HepG2 (cell line): ENCODE results near the gene HACD2. TPM values are rescaled to one million over a fixed set of nuclear protein-coding genes. Genes with fewer than 3 reads are reported as not detected.

Source experiments
- ATAC-seq: fragments of 200-7000 bp; cut with Tn5 transposase; 3 replicates; pipeline ENCODE4 v1.9.1; 2020; ENCODE audit warnings: mild to moderate bottlenecking, moderate library complexity
- Bru-seq: library from RNA; stranded (reverse); fragments of 400-500 nt; gene quantifications from one replicate; lab custom pipeline; 2021; lab: Mats Ljungman, UMichigan
- BruChase-seq, 2 experiments: library from RNA; stranded (reverse); fragments of 400-500 nt; gene quantifications; one replicate each; lab custom pipeline; 2021; lab: Mats Ljungman, UMichigan
- BruUV-seq: library from RNA; stranded (reverse); fragments of 400-500 nt; replicated peaks from 2 replicates; lab custom pipeline; 2021; lab: Mats Ljungman, UMichigan
- CTCF ChIA-PET: fragments of 300-600 bp; formaldehyde crosslinking; extraction: SDS; loops from one replicate; lab custom pipeline; 2021; ENCODE audit warnings: low total read pairs, inconsistent platforms, low intra/inter-chr PET ratio; lab: Yijun Ruan, JAX
- POLR2A ChIA-PET: fragments of 350-600 bp; sonication (Branson Sonifier 250); formaldehyde crosslinking; loops from one replicate; lab custom pipeline; 2020; ENCODE audit warnings: antibody characterized with exemption, inconsistent platforms; lab: Yijun Ruan, JAX
- DNase-seq: peaks from one replicate; pipeline ENCODE4 v3.0.0-alpha.2; 2015; ENCODE audit warnings: low spot score
- FAIRE-seq: peaks from 3 replicates; lab custom pipeline; 2011; peaks lifted over from hg19 to GRCh38; lab: Jason Lieb, UNC
- H2AFZ ChIP-seq: one replicate; pipeline ENCODE4 v1.6.1; 2011; ENCODE audit warnings: low read length, inconsistent platforms
- H3K27ac ChIP-seq: fragments of 300-600 bp; 3 replicates; pipeline ENCODE4 v1.8.0; 2011; ENCODE audit warnings: mixed run types, mild to moderate bottlenecking, mixed read lengths, low read length, inconsistent platforms; ENCODE audit not compliant: insufficient read depth; ENCODE audit errors: extremely low read length
- H3K27me3 ChIP-seq, 2 experiments: fragments of 200-600 bp in 1 of 2; 2 replicates in 1 of 2; 3 replicates in 1 of 2; pipeline versions ENCODE4 v1.6.0 to v1.8.0; 2011; ENCODE audit warnings: low read length in 2 of 2, mild to moderate bottlenecking in 2 of 2, moderate library complexity in 2 of 2, inconsistent platforms in 1 of 2; ENCODE audit not compliant: insufficient read depth in 2 of 2, control insufficient read depth in 1 of 2
- H3K36me3 ChIP-seq, 2 experiments: fragments of 200-600 bp in 1 of 2; replicated peaks in 1 of 2; 2 replicates in 1 of 2; 3 replicates in 1 of 2; pipeline versions ENCODE4 v1.5.1 to v1.8.0; 2011; ENCODE audit warnings: low read length in 2 of 2, inconsistent platforms in 1 of 2; ENCODE audit not compliant: insufficient read depth in 2 of 2, control insufficient read depth in 1 of 2
- H3K4me1 ChIP-seq: 2 replicates; pipeline ENCODE4 v1.5.1; 2012; ENCODE audit warnings: low read length, inconsistent platforms; ENCODE audit not compliant: insufficient read depth
- H3K4me2 ChIP-seq: 2 replicates; pipeline ENCODE4 v1.6.0; 2011; ENCODE audit warnings: low read depth, low read length, inconsistent platforms
- H3K4me3 ChIP-seq, 3 experiments: fragments of 200-600 bp in 1 of 3; sonication (generic), shearing (Covaris generic) in 1 of 3; replicated peaks in 1 of 3; 2 replicates each; pipeline ENCODE4 v1.5.1; 2011 to 2016; ENCODE audit warnings: low read length in 3 of 3, inconsistent platforms in 2 of 3, low read depth in 2 of 3, mild to moderate bottlenecking in 2 of 3, control low read depth in 1 of 3, mixed read lengths in 1 of 3; ENCODE audit not compliant: insufficient read depth in 1 of 3
- H3K79me2 ChIP-seq: one replicate; pipeline ENCODE4 v1.6.1; 2011; ENCODE audit warnings: low read length, inconsistent platforms; ENCODE audit not compliant: insufficient read depth
- H3K9ac ChIP-seq: 2 replicates; pipeline ENCODE4 v1.6.0; 2011; ENCODE audit warnings: mild to moderate bottlenecking, low read depth, low read length, inconsistent platforms; ENCODE audit not compliant: insufficient read depth
- H3K9me3 ChIP-seq: 2 replicates; pipeline ENCODE4 v1.5.1; 2012; ENCODE audit warnings: mild to moderate bottlenecking, low read length
- H4K20me1 ChIP-seq: 2 replicates; pipeline ENCODE4 v1.6.0; 2011; ENCODE audit warnings: inconsistent platforms, mild to moderate bottlenecking, low read length, moderate library complexity; ENCODE audit not compliant: insufficient read depth
- KMT2B ChIP-seq: IDR thresholded peaks from 2 replicates; pipeline ENCODE4 v1.6.1; 2016; ENCODE audit warnings: missing genetic modification reagents, missing compliant biosample characterization
- MIER2 ChIP-seq: IDR thresholded peaks from 2 replicates; pipeline ENCODE4 v1.6.1; 2016; ENCODE audit warnings: missing biosample characterization, missing genetic modification reagents
- MTA1 ChIP-seq: sonication (generic); formaldehyde crosslinking; IDR thresholded peaks from 2 replicates; pipeline ENCODE4 v1.4.0; 2020; ENCODE audit warnings: missing genetic modification reagents, mild to moderate bottlenecking, borderline replicate concordance
- REL ChIP-seq: sonication (generic); formaldehyde crosslinking; conservative IDR thresholded peaks from 2 replicates; pipeline ENCODE4 v1.8.0; 2022; ENCODE audit warnings: mild to moderate bottlenecking, missing genetic modification reagents, moderate library complexity
- SIX4 ChIP-seq: sonication (generic); formaldehyde crosslinking; IDR thresholded peaks from 2 replicates; pipeline ENCODE4 v1.4.0; 2020; ENCODE audit warnings: missing genetic modification reagents
- SRSF1 ChIP-seq: fragments of 200-400 bp; formaldehyde crosslinking; optimal IDR thresholded peaks from 2 replicates; pipeline ENCODE3; 2017; ENCODE audit warnings: mild to moderate bottlenecking, low read depth, low read length, moderate library complexity
- ZNF383 ChIP-seq: sonication (generic); formaldehyde crosslinking; IDR thresholded peaks from 2 replicates; pipeline ENCODE4 v1.4.0; 2020; ENCODE audit warnings: missing genetic modification reagents, mild to moderate bottlenecking, borderline replicate concordance
- ZNF501 ChIP-seq: sonication (generic); formaldehyde crosslinking; IDR thresholded peaks from 2 replicates; pipeline ENCODE4 v1.5.1; 2020; ENCODE audit warnings: mild to moderate bottlenecking, moderate library complexity, missing genetic modification reagents
- ZNF543 ChIP-seq: sonication (generic); formaldehyde crosslinking; IDR thresholded peaks from 2 replicates; pipeline ENCODE4 v1.4.0; 2020; ENCODE audit warnings: mild to moderate bottlenecking, missing genetic modification reagents
- ZNF552 ChIP-seq: sonication (generic); formaldehyde crosslinking; IDR thresholded peaks from 2 replicates; pipeline ENCODE4 v1.9.0; 2022; ENCODE audit warnings: missing genetic modification reagents, mild to moderate bottlenecking, borderline replicate concordance
- ZNF615 ChIP-seq: sonication (generic); formaldehyde crosslinking; IDR thresholded peaks from 2 replicates; pipeline ENCODE4 v1.5.0; 2020; ENCODE audit warnings: mild to moderate bottlenecking, missing genetic modification reagents, borderline replicate concordance
- WGBS: methylation state at CpG from one replicate; pipeline ENCODE4 v1.1.6; 2017; ENCODE audit warnings: low lambda C conversion rate; 5-methylcytosine and 5-hydroxymethylcytosine counted together
- in situ Hi-C: cut with HindIII; loops from 2 replicates; pipeline ENCODE4 v1.10.0; 2017; ENCODE audit warnings: low pct_unique_long_range_greater_than_20kb; ENCODE audit not compliant: extremely low pct_ligation_motif_present
- intact Hi-C: fragments of 100-400 bp; cut with micrococcal nuclease; formaldehyde crosslinking; loops from one replicate; pipeline ENCODE4 v1.10.0; 2022; ENCODE audit not compliant: unreplicated experiment
- long read RNA-seq, 2 experiments: library from RNA in 1 of 2; library from polyadenylated mRNA in 1 of 2; stranded (forward) in 1 of 2; unstranded in 1 of 2; transcript quantifications; one replicate each; pipeline ENCODE4 v2.0.0, GENCODE V29; 2019 to 2022
- polyA minus RNA-seq, 3 experiments: library from RNA; depleted of rRNA, polyadenylated mRNA; stranded (reverse); fragments of >200 nt; gene quantifications; 2 replicates each; pipeline ENCODE4 v1.2.3, GENCODE V29; 2011; ENCODE audit warnings: low replicate concordance in 1 of 3
- polyA plus RNA-seq, 8 experiments: library from polyadenylated mRNA; depleted of rRNA in 3 of 8; stranded (reverse) in 7 of 8; unstranded in 1 of 8; fragments of >200 nt; fragmentation: Illumina TruSeq in 4 of 8; extraction: Trizol in 4 of 8; gene quantifications; 2 replicates each; pipeline versions ENCODE4 v1.2.1 to v1.2.3, GENCODE V29; 2011 to 2016; ENCODE audit warnings: low read depth in 4 of 8, missing spikeins in 1 of 8, mixed read lengths in 1 of 8; ENCODE audit not compliant: insufficient read depth in 1 of 8
- total RNA-seq, 5 experiments: library from RNA; depleted of rRNA; stranded (reverse); fragments of >200 nt; fragmentation: Illumina TruSeq; extraction: Trizol; gene quantifications; 2 replicates each; pipeline ENCODE4 v1.2.3, GENCODE V29; 2016; ENCODE audit warnings: low read depth in 1 of 5
- TF ChIP-seq, protein P1 (sequence below): IDR thresholded peaks from 2 replicates; pipeline ENCODE4 v1.6.1; 2012; ENCODE audit warnings: low read length, improper control_type of control experiment

The HACD2 gene, protein sequence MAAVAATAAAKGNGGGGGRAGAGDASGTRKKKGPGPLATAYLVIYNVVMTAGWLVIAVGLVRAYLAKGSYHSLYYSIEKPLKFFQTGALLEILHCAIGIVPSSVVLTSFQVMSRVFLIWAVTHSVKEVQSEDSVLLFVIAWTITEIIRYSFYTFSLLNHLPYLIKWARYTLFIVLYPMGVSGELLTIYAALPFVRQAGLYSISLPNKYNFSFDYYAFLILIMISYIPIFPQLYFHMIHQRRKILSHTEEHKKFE
- 36.0 and 47.0 TPM in 2 replicates for total RNA-seq (2016; rRNA removed; fragmentation: Illumina TruSeq; extraction: Trizol)
- 4.5 and 4.6 TPM in 2 replicates for total RNA-seq (2016; cell fraction: cytosol; rRNA removed; fragmentation: Illumina TruSeq; extraction: Trizol; ENCODE audit: low read depth)
- 37.8 and 46.8 TPM in 2 replicates for total RNA-seq (2016; cell fraction: insoluble cytoplasmic fraction; rRNA removed; fragmentation: Illumina TruSeq; extraction: Trizol)
- total RNA-seq (2016; cell fraction: membrane; rRNA removed; fragmentation: Illumina TruSeq; extraction: Trizol), result 18.0 and 20.6 TPM in 2 replicates
- total RNA-seq (2016; cell fraction: nucleus; rRNA removed; fragmentation: Illumina TruSeq; extraction: Trizol), result 59.2 and 72.7 TPM in 2 replicates
- polyA plus RNA-seq (2011; rRNA removed), result 40.3 and 50.4 TPM in 2 replicates
- polyA plus RNA-seq (2011; cell fraction: cytosol; rRNA removed), result 21.2 and 36.3 TPM in 2 replicates
- polyA plus RNA-seq (2011; cell fraction: nucleus; rRNA removed), result 10.3 and 13.9 TPM in 2 replicates
- 27.7 and 29.5 TPM in 2 replicates for polyA plus RNA-seq (2012)
- 2.4 and 2.8 TPM in 2 replicates for polyA plus RNA-seq (2016; cell fraction: cytosol; fragmentation: Illumina TruSeq; extraction: Trizol; ENCODE audit: low read depth)
- polyA plus RNA-seq (2016; cell fraction: insoluble cytoplasmic fraction; fragmentation: Illumina TruSeq; extraction: Trizol; ENCODE audit: low read depth), result 37.0 and 37.7 TPM in 2 replicates
- polyA plus RNA-seq (2016; cell fraction: membrane; fragmentation: Illumina TruSeq; extraction: Trizol; ENCODE audit: low read depth), result 8.1 and 8.5 TPM in 2 replicates
- 89.7 and 91.1 TPM in 2 replicates for polyA plus RNA-seq (2016; cell fraction: nucleus; fragmentation: Illumina TruSeq; extraction: Trizol; ENCODE audit: insufficient read depth, low read depth)
- 77.4 and 153 TPM in 2 replicates for polyA minus RNA-seq (2011; rRNA and poly(A)+ RNA removed; ENCODE audit: low replicate concordance)
- 34.3 and 34.9 TPM in 2 replicates for polyA minus RNA-seq (2011; cell fraction: cytosol; rRNA and poly(A)+ RNA removed)
- polyA minus RNA-seq (2011; cell fraction: nucleus; rRNA and poly(A)+ RNA removed), result 29.0 and 33.9 TPM in 2 replicates
- Bru-seq, nascent RNA, result percentile 85 among the genes with signal in this experiment
- percentile 88 among the genes with signal in this experiment for BruChase-seq, experiment 1, labeled RNA remaining after a 6-hour chase
- percentile 83 among the genes with signal in this experiment for BruChase-seq, experiment 2, labeled RNA remaining after a 2-hour chase
- long read RNA-seq, experiment 1, full-length matches to known transcripts, result 2 of 7 reads
- long read RNA-seq, experiment 1, partial matches to known transcripts, result 1 of 7 reads
- long read RNA-seq, experiment 1, other reads (novel, unspliced or antisense), result 4 of 7 reads
- long read RNA-seq, experiment 2, partial matches to known transcripts, result 1 of 67 reads
- long read RNA-seq, experiment 2, other reads (novel, unspliced or antisense), result 66 of 67 reads

DNA sequence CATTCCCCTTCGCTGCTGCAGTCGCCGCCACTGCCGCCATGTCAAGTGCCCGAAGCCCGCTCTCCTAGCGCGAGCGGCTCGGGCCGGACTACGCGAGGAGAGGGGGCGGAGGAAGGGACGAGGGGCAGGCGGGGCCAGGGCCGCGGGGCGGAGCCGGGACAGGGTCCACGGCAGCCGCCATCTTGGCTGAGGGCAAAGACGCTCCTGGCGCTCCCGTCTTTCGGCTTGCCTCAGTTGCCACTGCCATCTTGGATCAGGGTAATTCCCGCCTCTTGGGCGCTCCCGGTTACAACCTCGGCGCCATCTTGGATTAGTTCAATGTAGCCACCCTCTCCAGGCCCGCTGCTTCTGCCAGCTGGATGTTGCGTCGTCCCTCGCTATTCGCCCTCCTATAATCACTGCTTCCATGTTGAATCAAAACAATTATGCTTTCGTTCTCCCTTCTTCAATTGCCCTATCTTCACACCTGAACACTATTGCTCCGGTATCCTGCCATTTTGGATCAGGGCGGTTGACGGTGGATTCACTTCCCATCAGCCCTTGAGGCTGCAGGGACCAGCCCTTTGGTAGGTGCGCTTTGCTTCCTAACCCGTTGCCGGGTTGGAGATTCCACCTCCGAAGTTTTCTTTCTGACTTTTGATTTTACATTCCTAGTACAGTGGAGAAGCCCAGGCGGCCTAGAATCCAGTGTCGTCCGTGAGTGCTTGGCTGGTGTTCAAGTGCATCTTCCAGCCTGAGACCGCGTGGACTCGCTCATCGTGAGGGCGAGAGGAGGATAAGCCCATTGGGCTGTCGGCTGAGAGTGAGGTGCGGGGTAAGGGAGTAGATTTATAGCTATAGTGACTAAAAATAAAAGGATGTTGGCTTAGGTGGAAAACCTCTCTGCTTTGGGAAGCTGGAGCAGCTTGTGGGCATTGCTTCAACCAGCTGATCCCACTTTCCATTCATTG lies at the start of gene HACD2:
Gene HACD2, minus strand, starts transcription at position 66 of the 950 bp plus-strand sequence. Its CDS starts 26 bp downstream, at position 40.
- POLR2A ChIA-PET, result interaction anchor here (1.0 to 7.6 kb wide), 11 partner anchors 17 to 68 kb away, joined by 3 to 88 read pairs (median 4); no protein-coding TSS in a partner anchor
- H3K9ac ChIP-seq, result peak within 1 kb of the TSS; percentile 93
- under 1% methylated on average over 23 of the region's 54 CpGs for WGBS
- peak; percentile 79 for FAIRE-seq
- DNase-seq, result peak; percentile 94
- H3K79me2 ChIP-seq, result peaks cover 56% of the 10 kb centered on the region
- peak within 1 kb of the TSS; percentile 89 for H3K4me2 ChIP-seq
- H3K36me3 ChIP-seq, result peaks cover 3 to 6% of the 10 kb centered on the region in 2 experiments; a peak in 3 of 5 replicates
- CTCF ChIA-PET, result interaction anchor here (2.1 kb wide), 1 partner anchor 57 kb away, joined by 12 read pairs; no protein-coding TSS in a partner anchor
- peak within 1 kb of the TSS; percentile 97 for H3K27ac ChIP-seq
- peak within 1 kb of the TSS; percentile 99 for H2AFZ ChIP-seq
- H4K20me1 ChIP-seq, result no peaks in the 10 kb centered on the region
- no TSS peak for BruUV-seq
- peak within 1 kb of the TSS; percentile 89 to 98 (median 91) for H3K4me3 ChIP-seq
- H3K27me3 ChIP-seq, result no peaks in the 10 kb centered on the region; a peak in 1 of 5 replicates
- peak; percentile 95 for ATAC-seq
- intact Hi-C loops (loop anchor here (1.0 kb wide), 2 partner anchors 21 to 57 kb away; no protein-coding TSS in a partner anchor), in situ Hi-C loops (no loop called here)
- peaks cover 9% of the 10 kb centered on the region for H3K9me3 ChIP-seq
- H3K4me1 ChIP-seq, result peaks cover 45% of the 10 kb centered on the region
- no peak for TF ChIP-seq ZNF552
- no peak for TF ChIP-seq SIX4 (CRISPR knock-in tag)
- peak; percentile 40; the same call in 1 of the 2 replicates for TF ChIP-seq KMT2B (CRISPR knock-in tag)
- TF ChIP-seq, protein P1, sequence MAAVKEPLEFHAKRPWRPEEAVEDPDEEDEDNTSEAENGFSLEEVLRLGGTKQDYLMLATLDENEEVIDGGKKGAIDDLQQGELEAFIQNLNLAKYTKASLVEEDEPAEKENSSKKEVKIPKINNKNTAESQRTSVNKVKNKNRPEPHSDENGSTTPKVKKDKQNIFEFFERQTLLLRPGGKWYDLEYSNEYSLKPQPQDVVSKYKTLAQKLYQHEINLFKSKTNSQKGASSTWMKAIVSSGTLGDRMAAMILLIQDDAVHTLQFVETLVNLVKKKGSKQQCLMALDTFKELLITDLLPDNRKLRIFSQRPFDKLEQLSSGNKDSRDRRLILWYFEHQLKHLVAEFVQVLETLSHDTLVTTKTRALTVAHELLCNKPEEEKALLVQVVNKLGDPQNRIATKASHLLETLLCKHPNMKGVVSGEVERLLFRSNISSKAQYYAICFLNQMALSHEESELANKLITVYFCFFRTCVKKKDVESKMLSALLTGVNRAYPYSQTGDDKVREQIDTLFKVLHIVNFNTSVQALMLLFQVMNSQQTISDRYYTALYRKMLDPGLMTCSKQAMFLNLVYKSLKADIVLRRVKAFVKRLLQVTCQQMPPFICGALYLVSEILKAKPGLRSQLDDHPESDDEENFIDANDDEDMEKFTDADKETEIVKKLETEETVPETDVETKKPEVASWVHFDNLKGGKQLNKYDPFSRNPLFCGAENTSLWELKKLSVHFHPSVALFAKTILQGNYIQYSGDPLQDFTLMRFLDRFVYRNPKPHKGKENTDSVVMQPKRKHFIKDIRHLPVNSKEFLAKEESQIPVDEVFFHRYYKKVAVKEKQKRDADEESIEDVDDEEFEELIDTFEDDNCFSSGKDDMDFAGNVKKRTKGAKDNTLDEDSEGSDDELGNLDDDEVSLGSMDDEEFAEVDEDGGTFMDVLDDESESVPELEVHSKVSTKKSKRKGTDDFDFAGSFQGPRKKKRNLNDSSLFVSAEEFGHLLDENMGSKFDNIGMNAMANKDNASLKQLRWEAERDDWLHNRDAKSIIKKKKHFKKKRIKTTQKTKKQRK, result no peak
- no peak for TF ChIP-seq ZNF615 (CRISPR knock-in tag)
- TF ChIP-seq ZNF501, result peak; percentile 88
- no peak; the same call in 1 of the 2 replicates for TF ChIP-seq ZNF383 (CRISPR knock-in tag)
- no peak for TF ChIP-seq SRSF1
- peak; percentile 24; the same call in 1 of the 2 replicates for TF ChIP-seq ZNF543
- peak; percentile 56; the same call in 1 of the 2 replicates for TF ChIP-seq MTA1
- 0 out of 2 replicates have a peak, but pooled peaks have one; percentile 56 for TF ChIP-seq REL (CRISPR knock-in tag)
- TF ChIP-seq MIER2 (CRISPR knock-in tag), result no peak
